K562 (cell line): ENCODE data around the gene GNAZ. TPM values are rescaled to one million over a fixed set of nuclear protein-coding genes. Genes with fewer than 3 reads are reported as not detected.

Experiments
- GATA2 ChIP-seq: sonication (generic); formaldehyde crosslinking; IDR thresholded peaks from 2 replicates; pipeline ENCODE4 v1.4.0; 2020; ENCODE audit warnings: mild to moderate bottlenecking, missing genetic modification reagents
- HDAC2 ChIP-seq: fragments of 450-650 bp; IDR thresholded peaks from 2 replicates; pipeline ENCODE4 v1.6.1; 2016; ENCODE audit warnings: mild to moderate bottlenecking
- KDM2B ChIP-seq: fragments of 250-450 bp; sonication (Bioruptor Pico); IDR thresholded peaks from 2 replicates; pipeline ENCODE4 v1.8.0; 2021; ENCODE audit warnings: mild to moderate bottlenecking, moderate library complexity
- SMARCB1 ChIP-seq: IDR thresholded peaks from 2 replicates; pipeline ENCODE4 v1.6.1; 2011; ENCODE audit warnings: improper control_type of control experiment, low read depth; ENCODE audit not compliant: insufficient read length
- SP2 ChIP-seq: IDR thresholded peaks from 2 replicates; pipeline ENCODE4 v1.6.1; 2011; ENCODE audit warnings: mild to moderate bottlenecking, low read depth, low read length, moderate library complexity; ENCODE audit not compliant: poor library complexity, severe bottlenecking; ENCODE audit errors: extremely low read depth
- SRSF9 ChIP-seq: fragments of 200-400 bp; formaldehyde crosslinking; IDR thresholded peaks from 2 replicates; pipeline ENCODE4 v1.6.1; 2017; ENCODE audit warnings: low read depth, low read length, borderline replicate concordance
- XRCC4 ChIP-seq: IDR thresholded peaks from one replicate; pipeline ENCODE4 v1.6.1; 2011; ENCODE audit not compliant: insufficient read depth, insufficient read length; ENCODE audit errors: extremely low read depth
- ZC3H11A ChIP-seq: IDR thresholded peaks from 2 replicates; pipeline ENCODE4 v1.6.1; 2012; ENCODE audit warnings: low read depth, low read length, improper control_type of control experiment
- ZFP30 ChIP-seq: fragments of 250-450 bp; sonication (Bioruptor Pico); IDR thresholded peaks from 2 replicates; pipeline ENCODE4 v1.8.0; 2022; ENCODE audit warnings: moderate library complexity, mild to moderate bottlenecking, inconsistent platforms, borderline replicate concordance
- ZSCAN29 ChIP-seq: fragments of 450-650 bp; IDR thresholded peaks from 2 replicates; pipeline ENCODE4 v1.6.1; 2017
- polyA plus RNA-seq, 8 experiments: library from polyadenylated mRNA; depleted of rRNA in 4 of 8; stranded (reverse) in 5 of 8; unstranded in 3 of 8; fragments of >200 nt; fragmentation: Nextera tagmentation in 2 of 8; fragmentation: Illumina TruSeq in 1 of 8; extraction: Ambion mirVana in 2 of 8; extraction: Trizol in 1 of 8; gene quantifications; 2 replicates each; pipeline versions ENCODE4 v1.2.1 to v1.2.3, GENCODE V29; 2011 to 2014; ENCODE audit warnings: inconsistent platforms in 1 of 8, missing spikeins in 1 of 8
- total RNA-seq, 7 experiments: library from RNA; depleted of rRNA in 6 of 7; stranded (reverse); fragments of >200 nt in 6 of 7; fragmentation: Illumina TruSeq in 2 of 7; extraction: Trizol in 2 of 7; gene quantifications; 2 replicates each; pipeline versions ENCODE4 v1.2.1 to v1.2.3, GENCODE V29; 2011 to 2021; ENCODE audit warnings: low replicate concordance in 1 of 7
- TF ChIP-seq, protein P1 (sequence below), 2 experiments: IDR thresholded peaks in 1 of 2; conservative IDR thresholded peaks in 1 of 2; 2 replicates each; pipeline ENCODE4 v1.6.1; 2016; ENCODE audit warnings: low read depth in 2 of 2, mild to moderate bottlenecking in 1 of 2, missing compliant biosample characterization in 1 of 2, missing genetic modification characterization in 1 of 2, moderate library complexity in 1 of 2
- TF ChIP-seq, protein P2 (sequence below): sonication (generic); formaldehyde crosslinking; IDR thresholded peaks from 2 replicates; pipeline ENCODE4 v1.9.0; 2022; ENCODE audit warnings: mild to moderate bottlenecking, missing genetic modification reagents
- TF ChIP-seq, protein P3 (sequence below): sonication (generic); formaldehyde crosslinking; IDR thresholded peaks from 2 replicates; pipeline ENCODE4 v1.8.1; 2023; ENCODE audit warnings: mild to moderate bottlenecking, missing genetic modification reagents

GNAZ gene
- total and polyA plus RNA-seq, 9 of the 15 experiments (the other 6 are each of a cell fraction or from before 2014, with no cell fraction given) = 0.04 to 0.22 (median 0.13) TPM; not detected in 3

DNA sequence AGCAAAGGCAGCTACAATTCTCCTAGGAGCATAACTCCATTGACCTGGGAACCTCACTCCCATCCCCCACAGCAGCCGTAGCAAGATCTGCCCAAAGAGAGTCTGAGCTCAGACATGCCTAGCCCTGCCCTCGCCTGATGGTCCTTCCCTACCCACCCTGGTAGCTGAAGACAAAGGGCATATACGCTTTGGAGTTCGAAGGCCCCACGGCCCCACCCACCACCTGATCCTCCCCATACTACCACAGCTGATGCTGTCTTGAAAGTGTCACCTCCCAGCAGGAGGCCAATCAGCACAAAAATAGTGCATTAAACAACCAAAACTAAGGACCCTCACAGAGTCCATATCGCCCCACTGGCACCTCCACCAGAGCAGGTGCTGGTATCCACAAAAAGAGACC is 22.6 kb upstream of the GNAZ start (continued):
- TF ChIP-seq, protein P1, sequence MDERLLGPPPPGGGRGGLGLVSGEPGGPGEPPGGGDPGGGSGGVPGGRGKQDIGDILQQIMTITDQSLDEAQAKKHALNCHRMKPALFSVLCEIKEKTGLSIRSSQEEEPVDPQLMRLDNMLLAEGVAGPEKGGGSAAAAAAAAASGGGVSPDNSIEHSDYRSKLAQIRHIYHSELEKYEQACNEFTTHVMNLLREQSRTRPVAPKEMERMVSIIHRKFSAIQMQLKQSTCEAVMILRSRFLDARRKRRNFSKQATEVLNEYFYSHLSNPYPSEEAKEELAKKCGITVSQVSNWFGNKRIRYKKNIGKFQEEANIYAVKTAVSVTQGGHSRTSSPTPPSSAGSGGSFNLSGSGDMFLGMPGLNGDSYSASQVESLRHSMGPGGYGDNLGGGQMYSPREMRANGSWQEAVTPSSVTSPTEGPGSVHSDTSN (CRISPR knock-in tag; IDR thresholded peaks at IDR 0.05; ENCODE audit: low read depth) = peak; percentile 17; the same call in 1 of the 2 replicates
- TF ChIP-seq, protein P1 (tag; conservative IDR thresholded peaks at IDR 0.05; ENCODE audit: low read depth) = no peak
- TF ChIP-seq ZC3H11A (no peak), SRSF9 (no peak), GATA2 (no peak), XRCC4 (no peak), ZSCAN29 (no peak), SP2 (no peak), HDAC2 (no peak), KDM2B (CRISPR knock-in tag) (no peak), SMARCB1 (no peak), ZFP30 (CRISPR knock-in tag) (no peak)
- TF ChIP-seq, protein P2, sequence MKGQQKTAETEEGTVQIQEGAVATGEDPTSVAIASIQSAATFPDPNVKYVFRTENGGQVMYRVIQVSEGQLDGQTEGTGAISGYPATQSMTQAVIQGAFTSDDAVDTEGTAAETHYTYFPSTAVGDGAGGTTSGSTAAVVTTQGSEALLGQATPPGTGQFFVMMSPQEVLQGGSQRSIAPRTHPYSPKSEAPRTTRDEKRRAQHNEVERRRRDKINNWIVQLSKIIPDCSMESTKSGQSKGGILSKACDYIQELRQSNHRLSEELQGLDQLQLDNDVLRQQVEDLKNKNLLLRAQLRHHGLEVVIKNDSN (CRISPR knock-in tag) = 0 out of 2 replicates have a peak, but pooled peaks have one; percentile 5
- TF ChIP-seq, protein P3, sequence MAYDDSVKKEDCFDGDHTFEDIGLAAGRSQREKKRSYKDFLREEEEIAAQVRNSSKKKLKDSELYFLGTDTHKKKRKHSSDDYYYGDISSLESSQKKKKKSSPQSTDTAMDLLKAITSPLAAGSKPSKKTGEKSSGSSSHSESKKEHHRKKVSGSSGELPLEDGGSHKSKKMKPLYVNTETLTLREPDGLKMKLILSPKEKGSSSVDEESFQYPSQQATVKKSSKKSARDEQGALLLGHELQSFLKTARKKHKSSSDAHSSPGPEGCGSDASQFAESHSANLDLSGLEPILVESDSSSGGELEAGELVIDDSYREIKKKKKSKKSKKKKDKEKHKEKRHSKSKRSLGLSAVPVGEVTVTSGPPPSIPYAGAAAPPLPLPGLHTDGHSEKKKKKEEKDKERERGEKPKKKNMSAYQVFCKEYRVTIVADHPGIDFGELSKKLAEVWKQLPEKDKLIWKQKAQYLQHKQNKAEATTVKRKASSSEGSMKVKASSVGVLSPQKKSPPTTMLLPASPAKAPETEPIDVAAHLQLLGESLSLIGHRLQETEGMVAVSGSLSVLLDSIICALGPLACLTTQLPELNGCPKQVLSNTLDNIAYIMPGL (CRISPR knock-in tag) = peak; percentile 68; the same call in 1 of the 2 replicates
